RWPE2 (cell line): ENCODE data around the gene RABL6.

ENCODE experiments used
- ATAC-seq: fragments of 200-7000 bp; cut with Tn5 transposase; 3 replicates; pipeline ENCODE4 v1.9.1; 2021; ENCODE audit warnings: low read depth
- DNase-seq: peaks from one replicate; pipeline ENCODE4 v3.0.0-alpha.2; 2020; ENCODE audit warnings: low spot score
- H3K27ac ChIP-seq: fragments of 450-650 bp; 2 replicates; pipeline ENCODE4 v1.5.1; 2017; ENCODE audit warnings: mild to moderate bottlenecking; ENCODE audit not compliant: poor library complexity, severe bottlenecking
- H3K27me3 ChIP-seq: fragments of 250-450 bp; sonication (Bioruptor Pico); 2 replicates; pipeline ENCODE4 v1.5.1; 2021; ENCODE audit warnings: mild to moderate bottlenecking, moderate library complexity; ENCODE audit not compliant: insufficient read depth, poor library complexity, severe bottlenecking
- H3K36me3 ChIP-seq: fragments of 250-450 bp; sonication (Bioruptor Pico); 2 replicates; pipeline ENCODE4 v1.5.1; 2020; ENCODE audit warnings: low read depth, mild to moderate bottlenecking, moderate library complexity
- H3K4me1 ChIP-seq: fragments of 250-450 bp; sonication (Bioruptor Pico); 2 replicates; pipeline ENCODE4 v1.5.1; 2021; ENCODE audit warnings: mild to moderate bottlenecking, moderate library complexity; ENCODE audit not compliant: insufficient read depth, poor library complexity, severe bottlenecking
- H3K4me3 ChIP-seq: fragments of 250-450 bp; sonication (Bioruptor Pico); 2 replicates; pipeline ENCODE4 v1.5.1; 2021; ENCODE audit warnings: mild to moderate bottlenecking, moderate library complexity; ENCODE audit not compliant: severe bottlenecking
- H3K9me3 ChIP-seq: fragments of 250-450 bp; sonication (Bioruptor Pico); 2 replicates; pipeline ENCODE4 v1.5.1; 2021; ENCODE audit warnings: mild to moderate bottlenecking, moderate library complexity; ENCODE audit not compliant: severe bottlenecking
- TF ChIP-seq, protein P1 (sequence below): fragments of 450-650 bp; IDR thresholded peaks from one replicate; pipeline ENCODE4 v1.5.1; 2017; ENCODE audit warnings: mild to moderate bottlenecking, moderate library complexity; ENCODE audit not compliant: poor library complexity, severe bottlenecking

RABL6 gene

DNA sequence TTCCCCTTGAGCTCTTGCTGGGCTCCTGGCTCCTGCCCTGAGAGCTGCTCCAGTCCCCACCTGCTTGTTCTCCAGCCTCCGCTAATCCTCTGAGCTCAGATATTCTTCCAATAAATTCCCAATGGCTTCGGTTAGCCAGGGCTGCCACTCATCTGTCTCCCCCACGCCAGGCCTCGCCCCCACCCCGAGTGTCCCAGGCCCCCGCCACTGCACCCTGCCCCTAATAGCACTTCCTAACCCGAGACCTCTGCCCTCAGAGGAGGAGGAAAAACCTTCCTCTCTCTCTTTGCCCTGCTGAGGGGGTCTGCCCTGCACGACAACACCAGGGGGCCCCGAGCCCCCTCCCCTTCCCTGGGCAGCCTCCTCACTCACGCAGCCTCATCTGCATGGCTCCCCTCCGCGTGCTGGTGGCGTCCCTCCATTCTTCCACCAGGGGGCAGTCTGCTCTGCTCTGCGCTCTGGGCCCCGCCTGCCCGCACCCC, 38.0 kb upstream of the RABL6 start:
- TF ChIP-seq, protein P1, sequence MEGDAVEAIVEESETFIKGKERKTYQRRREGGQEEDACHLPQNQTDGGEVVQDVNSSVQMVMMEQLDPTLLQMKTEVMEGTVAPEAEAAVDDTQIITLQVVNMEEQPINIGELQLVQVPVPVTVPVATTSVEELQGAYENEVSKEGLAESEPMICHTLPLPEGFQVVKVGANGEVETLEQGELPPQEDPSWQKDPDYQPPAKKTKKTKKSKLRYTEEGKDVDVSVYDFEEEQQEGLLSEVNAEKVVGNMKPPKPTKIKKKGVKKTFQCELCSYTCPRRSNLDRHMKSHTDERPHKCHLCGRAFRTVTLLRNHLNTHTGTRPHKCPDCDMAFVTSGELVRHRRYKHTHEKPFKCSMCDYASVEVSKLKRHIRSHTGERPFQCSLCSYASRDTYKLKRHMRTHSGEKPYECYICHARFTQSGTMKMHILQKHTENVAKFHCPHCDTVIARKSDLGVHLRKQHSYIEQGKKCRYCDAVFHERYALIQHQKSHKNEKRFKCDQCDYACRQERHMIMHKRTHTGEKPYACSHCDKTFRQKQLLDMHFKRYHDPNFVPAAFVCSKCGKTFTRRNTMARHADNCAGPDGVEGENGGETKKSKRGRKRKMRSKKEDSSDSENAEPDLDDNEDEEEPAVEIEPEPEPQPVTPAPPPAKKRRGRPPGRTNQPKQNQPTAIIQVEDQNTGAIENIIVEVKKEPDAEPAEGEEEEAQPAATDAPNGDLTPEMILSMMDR = no peak
- Histone ChIP-seq H3K9me3 (no peaks in the 10 kb centered on the region), H3K4me3 (no peak overlapping the region), H3K27ac (no peak overlapping the region), H3K4me1 (no peaks in the 10 kb centered on the region), H3K27me3 (peaks cover 5% of the 10 kb centered on the region), H3K36me3 (no peaks in the 10 kb centered on the region)
- no peak for ATAC-seq
- peak; percentile 27 for DNase-seq

DNA sequence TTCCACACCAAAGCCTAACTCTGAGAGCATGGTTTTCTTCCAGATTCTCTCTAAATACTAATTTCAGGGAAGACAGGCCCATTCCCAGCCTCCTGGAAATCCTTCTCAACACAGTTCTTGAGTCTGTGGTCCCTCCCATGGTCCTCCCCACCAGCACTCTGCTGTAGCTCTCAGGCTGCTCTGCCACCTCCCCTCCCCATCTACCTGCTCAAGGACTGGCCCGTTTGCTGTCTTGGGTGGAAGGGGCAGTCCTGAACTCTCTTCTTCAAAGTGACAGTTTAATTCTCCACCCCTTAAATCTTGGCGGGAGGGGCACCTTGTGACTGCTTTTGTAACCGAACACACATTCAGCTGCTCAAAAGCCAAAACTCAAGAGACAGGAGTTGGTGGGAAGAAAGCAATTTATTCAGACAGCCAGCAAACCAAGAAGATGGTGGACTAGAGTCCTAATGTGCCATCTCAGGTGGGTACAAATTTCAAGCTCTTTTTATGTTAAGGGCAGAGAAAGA, 35.8 kb upstream of the RABL6 start:
- DNase-seq = peak; percentile 26
- Histone ChIP-seq H3K27ac (no peak overlapping the region), H3K4me3 (no peak overlapping the region), H3K9me3 (no peaks in the 10 kb centered on the region), H3K27me3 (peaks cover 5% of the 10 kb centered on the region), H3K36me3 (no peaks in the 10 kb centered on the region), H3K4me1 (no peaks in the 10 kb centered on the region)
- ATAC-seq = no peak
- TF ChIP-seq, protein P1 = no peak

DNA sequence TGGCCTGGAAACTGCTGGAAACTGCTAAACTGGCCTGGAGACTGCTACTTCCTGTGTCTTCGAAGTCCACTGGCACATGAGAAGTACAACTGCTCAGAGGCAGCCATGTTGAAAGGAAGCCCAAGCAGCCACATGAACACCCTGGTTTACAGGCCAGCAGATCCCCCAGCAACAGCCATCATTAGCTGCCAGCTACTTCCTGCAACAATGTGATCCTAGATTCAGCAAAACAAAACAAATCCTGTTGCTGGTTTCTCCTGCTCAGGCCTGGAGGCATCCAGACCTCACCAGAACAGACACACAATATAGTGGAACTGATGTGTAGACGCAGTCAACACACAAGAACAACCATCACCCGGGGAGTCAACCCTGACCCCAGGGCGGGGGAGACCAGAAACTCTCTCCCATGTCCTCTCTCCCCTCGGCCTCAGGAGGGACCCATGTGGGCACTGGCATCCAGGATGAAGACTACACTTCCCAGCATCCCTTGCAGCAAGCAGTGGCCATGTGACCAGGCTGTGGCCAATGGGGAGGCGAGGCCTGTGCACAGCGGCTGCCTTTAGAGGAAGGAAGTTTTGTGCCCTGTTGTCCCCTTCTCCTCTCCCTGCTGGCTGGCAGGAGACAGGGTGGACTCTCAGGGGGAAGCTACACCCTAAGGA, 34.2 kb upstream of the RABL6 start:
- Histone ChIP-seq H3K36me3 (no peaks in the 10 kb centered on the region), H3K27ac (no peak overlapping the region), H3K4me1 (no peaks in the 10 kb centered on the region), H3K4me3 (no peak overlapping the region), H3K27me3 (peaks cover 3% of the 10 kb centered on the region), H3K9me3 (no peaks in the 10 kb centered on the region)
- TF ChIP-seq, protein P1 = no peak
- ATAC-seq (peak; percentile 42; the same call in 1 of the 3 replicates), DNase-seq (peak; percentile 38)

DNA sequence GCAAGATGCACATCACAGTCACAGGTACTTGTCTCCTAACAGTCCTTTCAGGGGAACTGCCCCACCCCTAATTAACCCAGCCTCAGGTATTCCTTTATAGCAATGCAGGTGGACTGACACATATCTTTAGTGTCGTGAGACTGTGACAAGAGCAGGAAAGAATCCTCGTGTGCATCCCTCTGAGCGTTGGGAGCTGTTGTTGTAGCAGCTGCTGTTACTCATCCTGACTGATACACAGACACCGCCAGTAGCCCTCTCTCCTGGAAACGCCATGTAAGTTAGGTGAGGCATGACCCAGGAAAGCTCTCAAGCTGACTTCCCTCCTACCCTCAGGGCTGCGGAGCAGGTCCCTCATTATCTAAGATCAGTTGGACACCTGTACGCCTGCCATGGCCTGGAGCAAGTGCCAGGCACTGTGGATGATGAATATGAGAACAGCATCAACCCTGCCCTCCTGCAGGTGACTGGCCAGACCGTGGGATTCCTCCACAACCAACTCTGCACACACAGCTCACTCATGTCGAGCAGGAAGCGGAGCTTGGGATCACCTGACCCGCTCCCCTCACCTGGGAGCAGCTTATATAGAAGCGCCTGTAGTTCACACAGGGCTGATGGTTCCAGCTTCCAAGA, 33.2 kb upstream of the RABL6 start:
- ATAC-seq = no peak
- TF ChIP-seq, protein P1 = no peak
- peak; percentile 28 for DNase-seq

More for the DNA sequence above, 33.2 kb upstream of the RABL6 start:
- H3K27me3 ChIP-seq = peaks cover 3% of the 10 kb centered on the region
- H3K4me1 ChIP-seq = no peaks in the 10 kb centered on the region
- no peak overlapping the region for H3K4me3 ChIP-seq
- no peaks in the 10 kb centered on the region for H3K36me3 ChIP-seq
- H3K9me3 ChIP-seq = no peaks in the 10 kb centered on the region
- no peak overlapping the region for H3K27ac ChIP-seq
